Epithelial cell of esophagus (primary cell): Measurements from ENCODE around the gene NADSYN1.
A peak's percentile ranks its signal among the peaks of the same experiment; 100 is the strongest.

Experiments
- DNase-seq: peaks from one replicate; pipeline ENCODE4 v3.0.0; 2010; ENCODE audit warnings: low read depth
- H3K4me3 ChIP-seq: 2 replicates; pipeline ENCODE4 v1.5.1; 2011; ENCODE audit warnings: mild to moderate bottlenecking, low read length, control low read depth
- CTCF ChIP-seq: IDR thresholded peaks from 2 replicates; pipeline ENCODE4 v1.5.1; 2011; ENCODE audit warnings: low read depth, mild to moderate bottlenecking, low read length, control low read depth, inconsistent platforms; ENCODE audit not compliant: insufficient read depth; ENCODE audit errors: missing control alignments

The NADSYN1 gene

GRCh38 chr11:71454470-71455113 is 1.6 kb downstream of the NADSYN1 start:
- DNase-seq, result peak; percentile 72
- TF ChIP-seq CTCF, result peak; percentile 56
- H3K4me3 ChIP-seq, result no peak overlapping the region

GRCh38 chr11:71456294-71456693 is 3.3 kb downstream of the NADSYN1 start:
- DNase-seq, result no peak
- TF ChIP-seq CTCF, result no peak

GRCh38 chr11:71456831-71457230 is 3.8 kb downstream of the NADSYN1 start:
- no peak overlapping the region for H3K4me3 ChIP-seq
- no peak for TF ChIP-seq CTCF
- no peak for DNase-seq

More at GRCh38 chr11:71456294-71456693, 3.3 kb downstream of the NADSYN1 start:
- H3K4me3 ChIP-seq, result no peak overlapping the region

- no peak for TF ChIP-seq CTCF
- peak; percentile 94 for DNase-seq
- H3K4me3 ChIP-seq, result no peak overlapping the region
Measured at GRCh38 chr11:71458146-71459070, 5.4 kb downstream of the NADSYN1 start.

- TF ChIP-seq CTCF, result no peak
- no peak for DNase-seq
- H3K4me3 ChIP-seq, result no peak overlapping the region
Measured at GRCh38 chr11:71459076-71459766, 6.2 kb downstream of the NADSYN1 start.

GRCh38 chr11:71459767-71460320 is 6.8 kb downstream of the NADSYN1 start:
- no peak overlapping the region for H3K4me3 ChIP-seq
- DNase-seq, result no peak
- no peak for TF ChIP-seq CTCF
